NCI-H2196 (cell line): Measurements from ENCODE around the gene ENAH.
A peak's percentile ranks its signal among the peaks of the same experiment; 100 is the strongest.
"Not testable (repeated sequence)": the region's sequence is repeated elsewhere in the genome, so short reads cannot be mapped to it uniquely, and the experiment has no call there.

Source experiments
- DNase-seq: peaks from one replicate; lab custom pipeline; 2025; ENCODE audit not compliant: unreplicated experiment; lab: John Stamatoyannopoulos, UW

The ENAH gene

GRCh38 chr1:225677350-225678124, 24.6 kb upstream of the ENAH start:
- DNase-seq, result no peak

DNA sequence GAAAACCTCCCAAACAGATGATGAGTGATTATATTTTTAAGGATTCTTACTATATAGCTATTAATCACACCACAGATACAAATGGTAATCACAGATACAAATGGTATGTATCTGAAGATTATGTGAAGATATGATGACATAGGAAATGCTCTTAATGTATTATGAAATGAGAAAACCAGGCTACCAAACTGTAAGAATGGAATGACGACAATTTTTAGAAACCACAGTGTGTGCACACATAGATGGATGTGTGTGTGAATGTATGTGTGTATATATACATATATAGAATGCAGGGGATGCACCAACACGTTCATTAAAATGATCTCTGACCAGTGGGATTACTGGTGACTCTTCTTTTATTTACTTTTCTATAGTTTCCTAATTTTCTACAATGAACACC, 21.5 kb upstream of the ENAH start:
- DNase-seq, result no peak

GRCh38 chr1:225670806-225671733, 18.1 kb upstream of the ENAH start:
- DNase-seq, result peak; percentile 13

- no peak for DNase-seq
Measured at GRCh38 chr1:225670356-225670755, 17.4 kb upstream of the ENAH start.

DNA sequence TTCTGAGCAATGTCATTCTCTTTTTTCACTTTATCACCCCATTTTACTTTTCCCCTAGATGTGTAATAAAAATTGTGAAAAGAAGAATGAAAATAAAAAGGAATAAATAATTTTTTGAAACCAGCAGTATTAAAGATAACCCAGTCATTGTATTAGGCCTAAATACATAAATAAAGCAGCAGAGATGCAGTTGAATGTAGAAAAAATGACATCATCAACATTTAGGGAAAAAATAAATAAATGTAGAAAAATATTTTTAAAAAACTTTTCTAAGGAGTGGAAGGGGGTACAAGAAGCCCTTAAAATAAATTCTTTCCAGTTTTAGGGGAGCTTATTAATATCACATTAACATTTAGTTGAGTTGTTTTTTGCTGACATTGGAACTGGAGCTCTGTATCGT, 15.3 kb upstream of the ENAH start:
- no peak for DNase-seq

- DNase-seq, result no peak
Measured at GRCh38 chr1:225667362-225667761, 14.4 kb upstream of the ENAH start.

DNA sequence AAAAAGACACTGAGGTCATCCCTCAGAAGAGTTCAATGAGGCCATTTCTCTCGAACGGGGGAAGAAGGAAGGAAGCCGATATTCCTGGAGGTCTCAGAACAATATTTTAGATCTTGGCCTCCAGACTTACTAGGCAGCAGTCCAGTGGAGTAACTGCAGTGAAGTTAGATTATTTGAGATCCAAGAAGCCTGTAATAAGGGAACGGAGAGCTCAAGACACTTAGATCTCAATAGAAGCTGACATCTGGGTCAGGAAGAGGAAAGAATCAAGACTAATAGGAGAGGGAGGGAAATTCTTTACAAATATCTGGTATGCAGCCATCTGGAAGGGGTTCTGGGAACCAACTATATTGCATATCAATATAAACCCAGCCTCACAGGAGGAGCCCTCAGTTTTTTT, 13.6 kb upstream of the ENAH start:
- no peak for DNase-seq

DNA sequence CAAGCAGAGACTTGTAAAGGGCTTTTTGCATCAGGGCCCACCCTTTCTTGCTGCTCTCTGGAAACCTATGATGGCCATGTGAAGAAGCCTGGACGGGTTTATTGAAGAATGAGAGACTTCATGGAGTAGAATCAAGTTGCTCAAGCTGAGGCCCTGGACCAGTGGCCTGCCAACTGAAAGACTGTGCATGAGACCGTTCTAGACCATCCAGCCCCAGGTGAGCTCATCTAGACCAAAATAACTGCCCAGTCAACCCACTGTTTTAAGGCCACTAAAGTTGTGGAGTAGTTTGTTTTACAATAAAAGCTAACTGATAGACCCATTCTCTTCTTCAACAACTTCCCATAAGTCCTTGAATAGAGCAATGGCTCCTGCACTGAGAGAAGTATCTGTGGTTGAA, 11.8 kb upstream of the ENAH start:
- no peak for DNase-seq

DNA sequence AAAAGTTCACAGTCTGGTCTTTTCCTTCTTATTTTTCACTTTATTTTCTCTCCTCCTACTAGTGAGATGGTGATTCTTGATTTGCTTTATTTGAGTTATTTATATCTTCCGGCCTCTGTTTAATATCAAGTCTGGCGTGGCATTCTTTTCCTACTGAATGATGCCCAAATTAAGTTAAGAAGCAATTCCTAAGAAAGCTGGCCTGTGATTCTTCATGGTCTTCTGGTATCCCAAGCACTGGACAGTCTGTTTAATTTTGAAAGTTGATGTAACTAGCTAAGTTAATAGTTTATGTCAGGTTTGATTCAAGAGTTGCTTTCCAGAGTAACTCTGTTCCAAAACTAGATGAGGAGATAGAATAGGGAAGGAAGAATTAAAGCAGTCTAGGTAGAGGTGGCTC, 9.2 kb upstream of the ENAH start:
- no peak for DNase-seq

- no peak for DNase-seq
Measured at GRCh38 chr1:225660544-225660946, 7.6 kb upstream of the ENAH start.

GRCh38 chr1:225658041-225658440, 5.1 kb upstream of the ENAH start:
- no peak for DNase-seq

GRCh38 chr1:225657462-225657989, 4.6 kb upstream of the ENAH start:
- DNase-seq, result no peak

GRCh38 chr1:225656259-225656655, 3.3 kb upstream of the ENAH start:
- not testable (repeated sequence) for DNase-seq

GRCh38 chr1:225655509-225656258, 2.8 kb upstream of the ENAH start:
- DNase-seq, result peak; percentile 67

DNA sequence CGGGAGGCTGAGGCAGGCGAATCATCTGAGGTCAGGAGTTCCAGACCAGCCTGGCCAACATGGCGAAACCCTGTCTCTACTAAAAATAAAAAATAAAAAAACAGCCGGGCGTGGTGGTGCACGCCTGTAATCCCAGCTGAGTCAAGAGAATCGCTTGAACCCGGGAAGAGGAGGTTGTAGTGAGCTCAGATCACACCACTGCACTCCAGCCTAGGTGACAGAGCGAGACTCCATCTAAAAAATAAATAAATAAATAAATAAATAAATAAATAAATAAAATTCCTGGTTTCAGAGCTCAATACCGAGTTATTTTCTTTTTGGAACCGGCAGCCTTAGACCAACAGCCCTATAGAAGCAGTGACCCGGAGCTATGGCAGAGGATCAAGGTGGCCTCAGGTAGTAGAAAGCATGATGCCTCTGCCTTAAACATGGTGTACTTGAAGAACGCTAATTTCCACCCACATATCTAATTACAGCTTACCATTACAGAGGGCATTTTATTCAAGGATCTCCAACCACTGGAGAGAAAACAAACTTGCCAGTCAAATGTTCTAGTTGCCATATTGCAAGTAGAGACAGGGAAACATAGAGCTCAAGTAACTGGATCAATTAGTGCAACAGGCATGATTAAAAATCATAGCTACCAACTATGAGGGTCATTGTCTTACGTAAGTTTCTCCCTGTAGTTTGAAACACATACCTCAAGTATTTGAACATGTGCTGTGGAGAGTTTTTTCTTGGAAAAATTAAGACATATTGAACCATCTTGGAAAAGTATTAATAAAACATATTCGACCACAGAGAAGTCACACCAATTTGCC, 2.0 kb upstream of the ENAH start:
- no peak for DNase-seq

GRCh38 chr1:225654277-225654597, 1.3 kb upstream of the ENAH start:
- DNase-seq, result no peak

GRCh38 chr1:225653463-225654276, 747 bp upstream of the ENAH start:
- DNase-seq, result peak; percentile 70

- DNase-seq, result no peak
Measured at GRCh38 chr1:225651872-225652728, 823 bp downstream of the ENAH start.

DNA sequence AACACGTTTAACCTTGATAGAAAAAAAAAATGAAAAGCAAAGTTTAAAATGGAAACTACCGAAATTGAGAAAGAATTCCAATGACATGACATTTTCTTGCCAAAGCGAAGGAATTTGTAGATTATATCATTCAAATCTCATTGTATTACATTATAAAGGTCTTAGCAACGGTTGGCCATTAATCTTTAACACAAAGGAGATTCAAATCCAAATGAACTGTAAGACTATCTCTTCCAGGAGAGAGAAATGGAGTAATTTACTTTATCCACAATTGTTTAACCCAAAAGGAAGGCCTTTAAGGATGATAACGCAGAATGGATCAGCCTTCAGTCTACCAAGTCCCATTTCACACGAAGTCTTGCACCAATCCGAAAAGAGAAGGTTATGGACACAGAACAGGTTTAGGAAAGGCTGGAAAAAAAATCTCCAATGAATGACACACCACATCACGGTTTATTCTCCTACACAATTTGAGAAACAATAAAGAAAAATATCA, 1.5 kb downstream of the ENAH start:
- no peak for DNase-seq
